Parathyroid adenoma (tissue), 2 donors: ENCODE measurements around the gene CERT1.

Source experiments
- H2AFZ ChIP-seq: fragments of 300-600 bp; sonication (generic); one replicate; pipeline ENCODE4 v1.7.0; 2017; ENCODE audit warnings: antibody characterized with exemption, mild to moderate bottlenecking
- H3K27ac ChIP-seq: fragments of 300-600 bp; sonication (generic); one replicate; pipeline ENCODE4 v1.7.0; 2017
- H3K27me3 ChIP-seq: fragments of 300-600 bp; sonication (generic); one replicate; pipeline ENCODE4 v1.7.0; 2017; ENCODE audit warnings: low read length; ENCODE audit not compliant: control insufficient read depth, insufficient read depth
- H3K36me3 ChIP-seq: fragments of 300-600 bp; sonication (generic); one replicate; pipeline ENCODE4 v1.7.0; 2017; ENCODE audit warnings: low read length; ENCODE audit not compliant: control insufficient read depth, insufficient read depth
- H3K4me1 ChIP-seq: fragments of 300-600 bp; sonication (generic); one replicate; pipeline ENCODE4 v1.7.0; 2017; ENCODE audit warnings: control low read depth
- H3K4me2 ChIP-seq: fragments of 300-600 bp; sonication (generic); one replicate; pipeline ENCODE4 v1.7.0; 2017; ENCODE audit warnings: low read length
- H3K4me3 ChIP-seq: fragments of 300-600 bp; sonication (generic); one replicate; pipeline ENCODE4 v1.7.0; 2017; ENCODE audit warnings: low read depth, low read length
- H3K79me2 ChIP-seq: fragments of 300-600 bp; sonication (generic); one replicate; pipeline ENCODE4 v1.7.0; 2017; ENCODE audit warnings: control low read depth
- H3K9ac ChIP-seq: fragments of 300-600 bp; sonication (generic); one replicate; pipeline ENCODE4 v1.7.0; 2017; ENCODE audit warnings: mild to moderate bottlenecking
- H3K9me3 ChIP-seq: fragments of 300-600 bp; sonication (generic); one replicate; pipeline ENCODE4 v1.7.0; 2017; ENCODE audit warnings: low read length; ENCODE audit not compliant: control insufficient read depth
- CTCF ChIP-seq: fragments of 300-600 bp; sonication (generic); IDR thresholded peaks from one replicate; pipeline ENCODE4 v1.7.0; 2017; ENCODE audit warnings: antibody characterized with exemption, mild to moderate bottlenecking
- donor health status: primary hyperparathyroidism.

Gene CERT1

GRCh38 chr5:75395277-75395676 lies 116.2 kb downstream of the CERT1 start:
- H3K4me3 ChIP-seq: no peak overlapping the region
- no peak overlapping the region for H3K27ac ChIP-seq
- no peaks in the 10 kb centered on the region for H3K36me3 ChIP-seq
- H3K9me3 ChIP-seq: no peaks in the 10 kb centered on the region
- TF ChIP-seq CTCF: no peak
- no peak overlapping the region for H3K4me2 ChIP-seq
- no peak overlapping the region for H2AFZ ChIP-seq
- no peaks in the 10 kb centered on the region for H3K79me2 ChIP-seq
- H3K4me1 ChIP-seq: no peaks in the 10 kb centered on the region
- no peaks in the 10 kb centered on the region for H3K27me3 ChIP-seq
- no peak overlapping the region for H3K9ac ChIP-seq

GRCh38 chr5:75389430-75389829 lies 122.0 kb downstream of the CERT1 start:
- Histone ChIP-seq H3K36me3 (no peaks in the 10 kb centered on the region), H3K9ac (no peak overlapping the region), H3K4me1 (peaks cover under 1% of the 10 kb centered on the region), H3K27me3 (no peaks in the 10 kb centered on the region), H3K79me2 (no peaks in the 10 kb centered on the region), H3K9me3 (no peaks in the 10 kb centered on the region), H3K4me3 (no peak overlapping the region), H3K27ac (no peak overlapping the region), H3K4me2 (no peak overlapping the region), H2AFZ (no peak overlapping the region)
- TF ChIP-seq CTCF: no peak

- no peak overlapping the region for H3K9ac ChIP-seq
- no peak overlapping the region for H3K4me2 ChIP-seq
- H3K27me3 ChIP-seq: no peaks in the 10 kb centered on the region
- H3K27ac ChIP-seq: no peak overlapping the region
- no peak overlapping the region for H3K4me3 ChIP-seq
- H2AFZ ChIP-seq: no peak overlapping the region
- H3K4me1 ChIP-seq: peaks cover 5% of the 10 kb centered on the region
- no peak for TF ChIP-seq CTCF
- H3K36me3 ChIP-seq: no peaks in the 10 kb centered on the region
- H3K79me2 ChIP-seq: no peaks in the 10 kb centered on the region
- H3K9me3 ChIP-seq: no peaks in the 10 kb centered on the region
These were observed 123.6 kb downstream of the CERT1 start for GRCh38 chr5:75387806-75388205.

- H3K27me3 ChIP-seq: no peaks in the 10 kb centered on the region
- no peak overlapping the region for H3K9ac ChIP-seq
- peaks cover 5% of the 10 kb centered on the region for H3K4me1 ChIP-seq
- H3K79me2 ChIP-seq: no peaks in the 10 kb centered on the region
- no peaks in the 10 kb centered on the region for H3K9me3 ChIP-seq
- TF ChIP-seq CTCF: no peak
- no peak overlapping the region for H2AFZ ChIP-seq
- H3K4me2 ChIP-seq: no peak overlapping the region
- no peak overlapping the region for H3K27ac ChIP-seq
- H3K36me3 ChIP-seq: no peaks in the 10 kb centered on the region
- H3K4me3 ChIP-seq: no peak overlapping the region
These were observed 127.2 kb downstream of the CERT1 start for GRCh38 chr5:75384218-75384617.

GRCh38 chr5:75381456-75381855 lies 130.0 kb downstream of the CERT1 start:
- no peak for TF ChIP-seq CTCF
- Histone ChIP-seq H3K27ac (no peak overlapping the region), H3K27me3 (no peaks in the 10 kb centered on the region), H3K4me3 (no peak overlapping the region), H3K9ac (no peak overlapping the region), H3K4me2 (no peak overlapping the region), H3K9me3 (no peaks in the 10 kb centered on the region), H2AFZ (no peak overlapping the region), H3K36me3 (no peaks in the 10 kb centered on the region), H3K79me2 (no peaks in the 10 kb centered on the region), H3K4me1 (peaks cover 5% of the 10 kb centered on the region)
